AG09319 (cell line): ENCODE results near the gene NEB.
A peak's percentile ranks its signal among the peaks of the same experiment; 100 is the strongest.

ENCODE experiments used
- DNase-seq: peaks from one replicate; pipeline ENCODE4 v3.0.0-alpha.2; 2010; ENCODE audit warnings: low read depth; ENCODE audit errors: extremely low read depth
- TF ChIP-seq, protein P1 (sequence below): IDR thresholded peaks from 2 replicates; pipeline ENCODE4 v1.5.1; 2011; ENCODE audit warnings: low read depth, mild to moderate bottlenecking, inconsistent platforms, low read length, moderate library complexity

NEB gene

DNA sequence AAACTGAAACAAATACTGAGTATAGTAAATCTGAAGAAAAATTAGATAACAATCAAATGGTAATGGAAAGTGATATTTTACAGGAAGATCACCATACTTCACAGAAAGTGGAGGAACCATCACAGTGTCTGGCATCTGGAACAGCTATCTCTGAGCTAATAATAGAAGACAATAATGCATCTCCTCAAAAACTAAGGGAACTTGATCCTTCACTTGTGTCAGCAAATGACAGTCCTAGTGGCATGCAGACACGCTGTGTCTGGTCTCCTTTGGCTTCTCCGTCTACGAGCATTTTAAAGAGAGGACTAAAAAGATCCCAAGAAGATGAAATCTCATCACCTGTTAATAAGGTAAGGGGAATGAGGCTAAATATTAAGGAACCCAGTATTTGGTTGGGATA, 268.5 kb downstream of the NEB start:
- DNase-seq, result no peak

DNA sequence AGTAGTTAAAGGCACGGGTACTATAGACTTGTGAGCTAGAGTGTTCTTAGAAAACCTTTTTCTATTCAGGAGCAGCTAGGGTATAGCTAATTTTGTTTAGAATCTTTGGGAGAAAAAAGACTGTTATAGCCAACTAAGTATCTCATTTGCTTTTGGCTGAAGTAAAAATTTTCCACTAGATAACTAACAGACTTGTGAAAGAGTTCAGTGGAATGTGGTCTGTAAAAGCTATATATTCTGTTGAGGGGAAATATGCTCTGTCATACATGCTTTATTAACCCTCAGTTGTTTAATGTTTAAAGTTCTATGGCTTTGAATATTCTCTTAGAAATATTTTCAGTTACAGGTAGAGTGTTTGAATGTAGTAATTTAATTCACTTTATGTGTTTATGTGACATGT, 274.9 kb downstream of the NEB start:
- TF ChIP-seq, protein P1, sequence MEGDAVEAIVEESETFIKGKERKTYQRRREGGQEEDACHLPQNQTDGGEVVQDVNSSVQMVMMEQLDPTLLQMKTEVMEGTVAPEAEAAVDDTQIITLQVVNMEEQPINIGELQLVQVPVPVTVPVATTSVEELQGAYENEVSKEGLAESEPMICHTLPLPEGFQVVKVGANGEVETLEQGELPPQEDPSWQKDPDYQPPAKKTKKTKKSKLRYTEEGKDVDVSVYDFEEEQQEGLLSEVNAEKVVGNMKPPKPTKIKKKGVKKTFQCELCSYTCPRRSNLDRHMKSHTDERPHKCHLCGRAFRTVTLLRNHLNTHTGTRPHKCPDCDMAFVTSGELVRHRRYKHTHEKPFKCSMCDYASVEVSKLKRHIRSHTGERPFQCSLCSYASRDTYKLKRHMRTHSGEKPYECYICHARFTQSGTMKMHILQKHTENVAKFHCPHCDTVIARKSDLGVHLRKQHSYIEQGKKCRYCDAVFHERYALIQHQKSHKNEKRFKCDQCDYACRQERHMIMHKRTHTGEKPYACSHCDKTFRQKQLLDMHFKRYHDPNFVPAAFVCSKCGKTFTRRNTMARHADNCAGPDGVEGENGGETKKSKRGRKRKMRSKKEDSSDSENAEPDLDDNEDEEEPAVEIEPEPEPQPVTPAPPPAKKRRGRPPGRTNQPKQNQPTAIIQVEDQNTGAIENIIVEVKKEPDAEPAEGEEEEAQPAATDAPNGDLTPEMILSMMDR, result no peak
- DNase-seq, result no peak

More for the DNA sequence above, 268.5 kb downstream of the NEB start:
- TF ChIP-seq, protein P1, result no peak

DNA sequence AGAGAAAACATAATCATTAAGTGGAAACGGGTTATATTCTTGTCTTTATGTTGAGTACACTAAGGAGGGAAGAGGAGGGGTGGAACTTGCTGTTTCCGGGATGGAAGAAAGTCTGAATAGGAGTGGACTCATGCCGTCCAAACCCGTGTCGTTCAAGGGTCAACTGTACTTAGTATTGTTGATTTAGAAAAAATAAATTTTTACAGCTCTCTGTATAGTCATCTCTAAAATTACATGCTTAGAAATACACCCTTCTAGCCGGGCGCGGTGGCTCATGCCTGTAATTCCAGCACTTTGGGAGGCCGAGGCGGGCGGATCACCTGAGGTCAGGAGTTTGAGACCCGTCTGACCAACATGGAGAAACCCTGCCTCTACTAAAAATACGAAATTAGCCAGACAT, 295.1 kb downstream of the NEB start:
- DNase-seq, result no peak
- TF ChIP-seq, protein P1, result no peak

DNA sequence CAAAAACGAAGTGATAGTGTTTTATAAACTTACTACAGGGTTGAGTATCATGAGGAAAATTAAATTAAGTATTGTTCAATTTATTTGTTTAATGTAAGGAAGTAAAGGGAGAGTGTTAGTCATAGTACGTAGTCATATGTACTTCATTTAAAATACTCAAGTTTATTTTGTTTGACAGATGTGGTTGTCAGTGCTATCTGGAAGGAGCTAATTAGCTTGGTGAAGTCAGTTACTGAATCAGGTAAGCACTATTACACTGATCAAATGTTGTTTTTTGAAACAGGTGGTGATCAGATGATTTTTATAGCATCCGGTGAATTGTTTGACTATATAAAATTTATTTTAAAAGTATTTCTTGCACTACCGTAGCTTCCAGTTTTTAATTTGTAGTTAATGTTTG, 295.8 kb downstream of the NEB start:
- no peak for DNase-seq
- TF ChIP-seq, protein P1, result no peak

DNA sequence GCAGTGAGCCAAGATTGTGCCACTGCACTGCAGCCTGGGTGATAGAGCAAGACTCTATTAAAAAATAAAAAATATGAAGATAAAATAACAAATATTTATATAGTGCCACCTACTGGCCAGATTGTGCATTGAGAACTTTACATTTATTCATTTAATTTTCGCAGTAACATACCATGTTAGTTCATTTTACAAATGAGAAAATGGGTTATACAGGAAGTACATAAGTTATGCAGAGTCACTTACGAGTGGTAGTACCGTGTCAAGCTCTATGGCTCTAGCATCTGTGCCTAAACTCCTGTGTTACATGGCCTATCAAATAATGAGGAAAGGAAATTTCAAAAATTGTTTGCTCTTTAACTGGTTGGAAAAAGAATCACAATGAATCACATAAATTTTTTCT, 296.6 kb downstream of the NEB start:
- TF ChIP-seq, protein P1, result peak; percentile 42

More for the DNA sequence above, 296.6 kb downstream of the NEB start:
- DNase-seq, result no peak
